B cell (primary cell): ENCODE measurements around the gene PKNOX2. TPM values are rescaled to one million over a fixed set of nuclear protein-coding genes. Genes with fewer than 3 reads are reported as not detected.

Experiments used
- ATAC-seq: fragments of 200-7000 bp; cut with Tn5 transposase; one replicate; pipeline ENCODE4 v1.10.0; 2021; ENCODE audit warnings: low read depth, mild to moderate bottlenecking, moderate number of reproducible peaks, moderate library complexity
- CTCF ChIA-PET: fragments of 350-600 bp; sonication (Branson Sonifier 250); formaldehyde crosslinking; loops from one replicate; lab custom pipeline; 2021; ENCODE audit warnings: antibody characterized with exemption, inconsistent platforms; lab: Charles Lee
- POLR2A ChIA-PET: fragments of 350-600 bp; sonication (Branson Sonifier 250); formaldehyde crosslinking; loops from one replicate; lab custom pipeline; 2021; ENCODE audit warnings: antibody characterized with exemption; lab: Charles Lee
- DNase-seq: peaks from one replicate; pipeline ENCODE4 v3.0.0; 2013
- H2AFZ ChIP-seq: 2 replicates; pipeline ENCODE4 v1.6.1; 2012; ENCODE audit warnings: mild to moderate bottlenecking, low read depth, low read length; ENCODE audit not compliant: insufficient read depth, poor library complexity, severe bottlenecking
- H3K27ac ChIP-seq, 2 donors: 1 replicate in 1 of 2; 2 replicates in 1 of 2; pipeline ENCODE4 v1.5.1; 2012 to 2013; ENCODE audit warnings: low read length in 2 of 2, mild to moderate bottlenecking in 2 of 2, moderate library complexity in 1 of 2
- H3K27me3 ChIP-seq, 4 experiments: fragments of 200-600 bp in 1 of 4; sonication (generic) in 1 of 4; replicated peaks in 1 of 4; 1 replicate in 2 of 4; 2 replicates in 2 of 4; pipeline versions ENCODE4 v1.6.1 to v1.7.0; 2013 to 2016; ENCODE audit warnings: low read length in 3 of 4, mild to moderate bottlenecking in 2 of 4, mixed read lengths in 1 of 4, moderate library complexity in 1 of 4; ENCODE audit not compliant: insufficient read depth in 4 of 4, control insufficient read depth in 3 of 4; ENCODE audit errors: control extremely low read depth in 1 of 4
- H3K36me3 ChIP-seq, 2 experiments: replicated peaks in 1 of 2; 1 replicate in 1 of 2; 2 replicates in 1 of 2; pipeline versions ENCODE4 v1.6.1 to v1.7.1; 2013; ENCODE audit warnings: low read length in 1 of 2; ENCODE audit not compliant: insufficient read depth in 2 of 2, control insufficient read depth in 1 of 2; ENCODE audit errors: control extremely low read depth in 1 of 2, extremely low read depth in 1 of 2
- H3K4me1 ChIP-seq, 2 donors: fragments of 200-600 bp in 1 of 2; sonication (generic) in 1 of 2; 1 replicate in 1 of 2; 2 replicates in 1 of 2; pipeline versions ENCODE4 v1.5.1 to v1.6.1; 2013 to 2017; ENCODE audit warnings: low read length in 2 of 2; ENCODE audit not compliant: control insufficient read depth in 2 of 2, insufficient read depth in 2 of 2
- H3K4me2 ChIP-seq: replicated peaks from 2 replicates; pipeline ENCODE3; 2012; ENCODE audit warnings: mild to moderate bottlenecking, low read depth, low read length; ENCODE audit not compliant: poor library complexity, severe bottlenecking
- H3K4me3 ChIP-seq, 5 experiments: fragments of 200-600 bp in 1 of 5; sonication (generic) in 1 of 5; 1 replicate in 3 of 5; 2 replicates in 2 of 5; pipeline versions ENCODE4 v1.5.1 to v1.7.0; 2011 to 2016; ENCODE audit warnings: low read length in 4 of 5, mild to moderate bottlenecking in 4 of 5, low read depth in 2 of 5, control low read depth in 1 of 5, moderate library complexity in 1 of 5; ENCODE audit not compliant: insufficient read depth in 1 of 5; ENCODE audit errors: control extremely low read depth in 1 of 5, extremely low read depth in 1 of 5
- H3K79me2 ChIP-seq: fragments of 200-600 bp; sonication (generic); one replicate; pipeline ENCODE4 v1.6.0; 2016; ENCODE audit warnings: low read length; ENCODE audit not compliant: control insufficient read depth, insufficient read depth
- H3K9ac ChIP-seq: fragments of 200-600 bp; sonication (generic); 2 replicates; pipeline ENCODE4 v1.6.1; 2017; ENCODE audit warnings: mild to moderate bottlenecking, low read length, moderate library complexity
- H3K9me3 ChIP-seq, 3 donors: one replicate each; pipeline versions ENCODE4 v1.6.1 to v1.7.1; 2013; ENCODE audit warnings: low read length in 2 of 3; ENCODE audit not compliant: control insufficient read depth in 2 of 3, insufficient read depth in 1 of 3; ENCODE audit errors: control extremely low read depth in 1 of 3
- H4K20me1 ChIP-seq: 2 replicates; pipeline ENCODE4 v1.6.0; 2012; ENCODE audit warnings: mild to moderate bottlenecking, low read length; ENCODE audit not compliant: insufficient read depth, control insufficient read depth, poor library complexity, severe bottlenecking
- H3K27ac Mint-ChIP-seq: one replicate; pipeline ENCODE4 v1.8.0; 2021; ENCODE audit warnings: mixed read lengths
- H3K27me3 Mint-ChIP-seq: one replicate; pipeline ENCODE4 v1.8.0; 2021; ENCODE audit warnings: mixed read lengths
- H3K4me1 Mint-ChIP-seq: one replicate; pipeline ENCODE4 v1.8.0; 2021; ENCODE audit warnings: mixed read lengths
- H3K4me3 Mint-ChIP-seq: one replicate; pipeline ENCODE4 v1.8.0; 2021; ENCODE audit warnings: mixed read lengths
- H3K9me3 Mint-ChIP-seq: one replicate; pipeline ENCODE4 v1.8.0; 2022; ENCODE audit warnings: mixed read lengths; ENCODE audit not compliant: insufficient read depth
- CTCF ChIP-seq: fragments of 200-600 bp; IDR thresholded peaks from one replicate; pipeline ENCODE4 v1.8.0; 2022; ENCODE audit warnings: antibody characterized with exemption, mild to moderate bottlenecking
- EZH2 ChIP-seq: IDR thresholded peaks from 2 replicates; pipeline ENCODE4 v1.6.1; 2012; ENCODE audit warnings: borderline replicate concordance, low read depth, mild to moderate bottlenecking, moderate library complexity, low read length; ENCODE audit not compliant: insufficient read depth, poor library complexity, severe bottlenecking
- WGBS: methylation state at CpG from one replicate; pipeline ENCODE4 v1.1.5; 2013; ENCODE audit warnings: missing lambda C conversion rate; ENCODE audit not compliant: insufficient coverage; 5-methylcytosine and 5-hydroxymethylcytosine counted together
- intact Hi-C: fragments of 100-400 bp; cut with micrococcal nuclease; formaldehyde crosslinking; loops from one replicate; pipeline ENCODE4 v1.10.0; 2022
- polyA plus RNA-seq: library from polyadenylated mRNA; depleted of rRNA; stranded (reverse); fragments of >200 nt; gene quantifications from 2 replicates; pipeline ENCODE4 v1.2.3, GENCODE V29; 2012
- total RNA-seq, 2 donors: library from RNA; stranded (reverse); fragments of 120-200 nt in 1 of 2; gene quantifications; 1 replicate in 1 of 2; 2 replicates in 1 of 2; pipeline versions ENCODE4 v1.2.3 to v1.2.4, GENCODE V29; 2013 to 2022

PKNOX2 gene
- total and polyA plus RNA-seq, 2 donors (not counting 1 experiment from before 2014, with no cell fraction given): not detected

GRCh38 chr11:125431481-125431880, 266.9 kb downstream of the PKNOX2 start:
- Histone ChIP-seq H3K9ac (no peak overlapping the region), H4K20me1 (no peaks in the 10 kb centered on the region), H3K27ac (no peak overlapping the region), H3K4me3 (no peak overlapping the region), H3K36me3 (no peaks in the 10 kb centered on the region), H3K9me3 (no peaks in the 10 kb centered on the region), H2AFZ (no peak overlapping the region), H3K79me2 (no peaks in the 10 kb centered on the region), H3K27me3 (peaks cover 0 to 9% (median 0%) of the 10 kb centered on the region in 4 experiments), H3K4me1 (no peaks in the 10 kb centered on the region), H3K4me2 (no peak overlapping the region)
- Mint-ChIP-seq H3K9me3 (no peaks in the 10 kb centered on the region), H3K27me3 (peaks cover 39% of the 10 kb centered on the region), H3K4me1 (peaks cover 5% of the 10 kb centered on the region), H3K4me3 (no peak overlapping the region), H3K27ac (no peak overlapping the region)
- TF ChIP-seq EZH2: no peak
- TF ChIP-seq CTCF: no peak
- WGBS: 91% methylated on average over 7 of the region's 8 CpGs
- no peak for ATAC-seq
- ChIA-PET POLR2A (no interaction called here), CTCF (interaction anchor here (0.9 to 1.9 kb wide), 3 partner anchors 8 to 26 kb away, joined by 3 to 7 read pairs (median 6); no protein-coding TSS in a partner anchor)
- intact Hi-C loops: no loop called here
- DNase-seq: no peak

- H3K4me3 ChIP-seq: no peak overlapping the region
- H3K9ac ChIP-seq: no peak overlapping the region
- DNase-seq (no peak), ATAC-seq (peak; percentile 33)
- intact Hi-C loops: no loop called here
- TF ChIP-seq EZH2 (no peak), CTCF (no peak)
- H3K79me2 ChIP-seq: no peaks in the 10 kb centered on the region
- ChIA-PET POLR2A (no interaction called here), CTCF (interaction anchor here (0.8 kb wide), 1 partner anchor 28 kb away, joined by 4 read pairs; no protein-coding TSS in a partner anchor)
- Mint-ChIP-seq H3K4me3 (no peak overlapping the region), H3K27me3 (peaks cover 45% of the 10 kb centered on the region), H3K27ac (no peak overlapping the region), H3K4me1 (peaks cover 3% of the 10 kb centered on the region), H3K9me3 (no peaks in the 10 kb centered on the region)
- H3K4me2 ChIP-seq: no peak overlapping the region
- 12% methylated on average over 8 of the region's 11 CpGs for WGBS
- no peaks in the 10 kb centered on the region for H3K4me1 ChIP-seq
- H2AFZ ChIP-seq: no peak overlapping the region
- no peak overlapping the region for H3K27ac ChIP-seq
- peaks cover 0 to 9% (median 0%) of the 10 kb centered on the region in 4 experiments for H3K27me3 ChIP-seq
- no peaks in the 10 kb centered on the region for H3K36me3 ChIP-seq
- H4K20me1 ChIP-seq: no peaks in the 10 kb centered on the region
- no peaks in the 10 kb centered on the region for H3K9me3 ChIP-seq
These were observed 269.0 kb downstream of the PKNOX2 start for GRCh38 chr11:125433454-125434121.
